HG03025 (cell line): Measurements from ENCODE around the gene KPTN.

Experiments
- ATAC-seq: cut with Tn5 transposase; IDR thresholded peaks from one replicate; pipeline ENCODE4 v1.9.1; 2021; ENCODE audit warnings: mild to moderate bottlenecking, moderate library complexity; ENCODE audit not compliant: unreplicated experiment, low FRiP score

Gene KPTN

DNA sequence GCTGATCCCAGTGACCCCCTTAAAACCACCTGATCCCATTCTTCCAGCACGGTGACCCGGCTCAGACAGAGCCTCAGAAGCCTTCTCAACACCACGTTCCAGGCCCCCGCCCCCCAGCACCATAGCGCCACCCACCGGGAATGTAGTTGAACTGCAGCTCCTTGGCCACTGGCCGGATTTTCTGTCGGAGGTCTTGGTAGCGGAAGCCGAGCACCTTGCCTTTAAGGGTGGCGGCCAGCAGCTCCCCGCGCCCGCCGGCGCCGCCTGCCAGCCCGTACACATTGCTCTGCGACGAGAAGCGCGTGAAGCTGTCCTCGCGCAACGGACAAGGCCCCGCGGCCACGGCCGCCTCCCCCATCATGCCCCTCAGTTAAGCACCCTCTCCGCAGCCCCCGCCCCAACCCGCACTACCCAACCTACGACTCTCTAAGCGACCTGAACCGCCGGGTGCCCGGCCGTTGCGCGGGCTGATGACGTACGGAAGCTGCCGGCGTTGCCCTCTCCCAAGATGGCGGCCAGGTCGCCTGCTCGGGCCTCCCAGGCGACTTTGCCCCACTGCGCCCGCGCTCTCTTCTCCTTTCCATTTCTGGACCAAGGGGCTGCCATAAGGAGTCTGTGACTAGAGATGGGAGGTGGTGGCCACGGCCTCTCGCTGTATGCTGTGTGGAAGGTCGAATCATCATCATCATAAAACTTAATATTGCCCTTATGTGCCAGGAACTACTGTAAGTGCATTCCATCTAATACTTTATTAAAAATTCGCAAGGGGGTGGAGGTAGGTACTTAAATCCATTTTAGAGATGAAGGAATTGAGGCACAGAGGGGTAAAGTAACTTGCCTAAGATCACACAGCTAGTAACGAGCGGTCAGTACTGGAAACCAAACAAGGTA, at the start of gene KPTN:
TSS of gene KPTN (minus strand) at position 420 of the 891 bp plus-strand sequence. CDS start at position 361, 59 bp downstream.
- ATAC-seq = peak; percentile 54

DNA sequence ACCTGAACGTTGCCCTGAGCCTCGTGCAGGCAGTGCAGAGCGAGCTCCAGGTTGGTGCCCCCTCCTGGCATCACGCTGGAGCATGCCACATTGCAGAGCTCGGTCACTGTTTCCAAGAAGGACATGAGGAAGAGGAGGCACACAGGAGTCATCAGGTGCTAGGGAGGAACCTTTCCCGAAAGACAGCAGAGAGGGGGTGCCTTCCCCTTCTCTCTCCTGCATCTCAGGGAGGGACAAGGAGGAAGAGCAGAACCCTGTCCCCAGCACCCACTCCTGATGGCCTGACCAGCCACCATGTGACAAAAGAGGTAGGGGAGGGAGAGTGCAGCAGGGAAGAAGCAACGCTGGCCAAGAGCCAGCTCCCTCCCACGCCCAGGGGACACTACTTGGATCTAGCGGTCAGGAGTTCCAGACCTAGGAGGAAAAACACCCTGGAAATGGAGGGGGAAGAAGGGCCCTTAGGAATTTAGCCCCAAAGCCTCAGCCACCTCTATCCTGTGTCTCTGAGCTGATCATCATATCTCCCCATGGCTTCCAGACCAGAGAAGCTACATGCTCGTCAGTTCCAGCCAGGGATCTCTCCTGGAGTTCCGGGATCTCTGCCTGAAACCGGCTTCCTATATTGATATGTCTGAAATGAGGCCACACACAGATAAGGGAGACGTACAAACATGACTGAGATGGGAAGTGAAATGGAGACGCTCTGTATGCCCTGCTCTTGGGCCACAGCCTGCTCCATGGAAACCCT, 47.8 kb upstream of the KPTN start:
- ATAC-seq = no peak

DNA sequence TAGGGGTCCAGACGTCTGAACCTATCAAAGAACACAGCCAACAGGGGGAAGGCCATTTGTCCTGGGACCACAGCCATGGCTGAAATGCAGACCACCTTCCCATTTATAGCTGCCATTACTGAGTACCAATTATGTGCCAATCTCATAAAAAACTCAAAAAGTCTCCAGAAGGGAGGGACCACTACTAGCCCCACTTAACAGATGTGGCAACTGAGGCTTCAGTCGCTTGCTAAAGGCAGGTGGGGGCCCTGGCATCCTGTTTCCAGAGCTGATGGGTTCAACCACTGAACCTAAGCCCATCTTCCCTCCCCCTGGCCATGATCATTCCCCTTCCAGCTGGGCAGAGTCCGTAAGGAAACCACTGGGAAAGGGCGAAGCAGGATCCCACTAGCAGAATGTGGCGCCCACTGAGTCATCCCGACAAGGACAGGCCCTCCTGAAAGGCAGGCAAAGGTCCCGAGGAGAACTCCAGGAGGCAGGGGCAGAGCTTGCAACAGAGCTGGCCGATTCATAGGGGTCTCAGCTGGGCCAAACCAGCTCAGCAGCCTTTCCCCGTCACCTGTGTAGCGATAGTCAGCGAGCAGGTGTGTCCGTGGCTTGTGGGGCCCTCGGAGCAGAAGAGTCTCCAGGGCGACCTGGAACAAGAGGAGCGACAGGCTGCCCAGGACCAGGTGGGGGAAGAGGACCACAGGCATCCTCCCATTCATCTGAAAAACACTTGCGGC, 45.2 kb upstream of the KPTN start:
- no peak for ATAC-seq

DNA sequence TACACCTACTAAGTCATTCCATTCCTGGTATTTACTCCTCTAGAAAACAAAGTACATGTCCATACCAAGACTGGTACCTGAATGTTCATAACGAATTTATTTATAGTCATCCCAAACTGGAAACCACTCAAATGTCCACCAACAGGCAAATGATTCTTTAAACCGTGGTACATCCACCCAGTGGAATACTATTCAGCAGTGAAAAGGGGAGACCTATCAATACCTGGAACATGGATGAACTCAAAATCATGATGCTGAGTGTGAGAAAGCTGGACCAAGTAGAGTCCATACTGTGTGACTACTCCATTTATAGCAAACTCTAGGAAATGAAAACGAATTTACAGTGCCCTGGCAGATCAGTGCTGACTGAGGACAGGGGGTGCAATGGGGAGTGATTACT, 42.8 kb upstream of the KPTN start:
- no peak for ATAC-seq

DNA sequence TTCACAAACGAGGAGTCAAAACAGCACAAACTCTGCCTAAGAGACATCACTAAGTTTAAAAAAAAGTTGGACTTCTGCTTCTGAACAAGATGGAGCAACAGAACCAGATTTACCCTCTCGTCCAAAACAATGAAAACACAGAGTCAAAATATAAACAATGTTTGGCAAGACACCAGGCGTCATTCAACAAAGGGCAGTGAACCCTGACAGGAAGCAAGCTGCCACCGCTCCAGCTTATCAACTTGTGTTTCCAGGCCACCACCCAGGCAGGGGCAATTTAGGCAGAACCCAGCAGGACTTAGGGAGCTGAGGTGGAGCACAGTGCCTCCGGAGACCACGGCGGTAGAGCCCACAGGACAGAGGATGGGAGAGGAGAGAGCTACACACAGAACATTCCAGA, 39.5 kb upstream of the KPTN start:
- ATAC-seq = no peak

DNA sequence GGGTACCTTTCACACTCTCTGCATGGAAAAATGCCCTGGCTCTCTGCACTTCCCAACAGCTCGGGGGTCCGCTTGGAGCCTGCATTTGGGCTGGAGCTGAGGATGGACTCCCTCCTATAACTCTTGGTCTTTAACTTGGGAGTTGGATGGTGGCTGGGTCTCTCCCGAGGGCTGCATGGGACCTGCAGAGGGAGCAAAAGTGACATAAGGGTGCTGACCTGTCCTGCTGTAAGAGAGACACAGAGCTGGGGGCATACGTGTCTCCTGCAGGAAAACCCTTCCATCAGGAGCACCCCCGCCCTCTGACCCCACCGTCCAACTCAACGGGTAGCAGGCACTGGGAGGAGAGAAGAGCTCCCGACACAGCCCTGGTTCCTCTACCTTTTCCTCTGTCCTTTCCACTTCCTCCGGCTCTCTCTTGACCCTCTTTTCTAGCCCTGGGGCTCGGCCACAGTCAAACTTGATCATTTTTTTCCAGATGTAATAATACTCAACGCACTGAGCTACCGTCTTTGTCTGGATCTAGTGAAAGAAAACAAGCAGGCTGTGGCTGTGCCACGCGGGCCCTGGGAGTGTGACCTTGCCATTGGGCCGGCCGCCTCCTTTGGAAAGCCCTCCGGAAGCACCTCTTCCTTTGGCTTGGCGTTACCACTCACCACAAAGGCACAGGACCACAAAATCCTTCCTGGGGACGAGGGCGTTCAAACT, 37.6 kb upstream of the KPTN start:
- no peak for ATAC-seq

DNA sequence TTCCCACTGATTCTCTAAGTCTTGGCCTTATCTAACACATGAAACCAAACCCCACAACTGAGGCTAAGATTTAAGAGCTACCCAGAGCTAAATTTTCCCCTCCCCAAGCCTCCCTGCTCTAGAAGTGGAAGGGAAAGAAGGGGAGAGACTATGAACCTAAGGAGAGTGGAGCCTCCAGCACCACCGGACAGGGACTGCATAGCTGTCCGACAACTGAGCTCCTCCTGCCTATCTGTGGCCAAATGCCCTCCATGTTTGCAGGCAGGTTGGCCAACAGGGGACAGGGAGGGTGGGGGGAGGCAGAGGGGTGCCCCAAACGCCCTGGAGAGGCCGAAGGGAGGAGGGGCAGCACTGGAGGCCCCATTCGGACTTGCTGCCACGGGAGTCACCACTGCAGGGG, 36.8 kb upstream of the KPTN start:
- ATAC-seq = no peak

DNA sequence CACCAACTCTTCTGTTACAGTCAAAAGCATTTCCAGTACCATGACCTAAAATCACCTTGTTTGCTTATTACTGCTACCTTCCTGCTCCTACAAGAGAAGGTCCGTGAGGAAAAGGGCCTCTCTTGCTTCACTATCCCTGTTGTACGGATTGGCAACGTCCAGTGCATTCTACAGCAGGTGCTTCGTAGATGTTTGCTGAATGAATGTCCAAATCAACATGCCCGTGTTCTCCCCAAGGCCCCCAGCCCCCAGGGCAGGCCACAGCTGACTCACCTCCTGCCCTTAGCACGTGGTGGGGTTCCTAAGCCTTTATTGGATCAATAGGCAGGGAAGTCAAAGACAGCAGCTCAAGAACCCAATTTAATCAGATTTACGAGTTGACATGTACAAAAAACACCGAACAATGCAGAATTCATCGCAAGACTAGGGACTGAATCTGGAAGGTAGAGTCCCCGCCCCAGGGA, 36.4 kb upstream of the KPTN start:
- ATAC-seq = no peak

DNA sequence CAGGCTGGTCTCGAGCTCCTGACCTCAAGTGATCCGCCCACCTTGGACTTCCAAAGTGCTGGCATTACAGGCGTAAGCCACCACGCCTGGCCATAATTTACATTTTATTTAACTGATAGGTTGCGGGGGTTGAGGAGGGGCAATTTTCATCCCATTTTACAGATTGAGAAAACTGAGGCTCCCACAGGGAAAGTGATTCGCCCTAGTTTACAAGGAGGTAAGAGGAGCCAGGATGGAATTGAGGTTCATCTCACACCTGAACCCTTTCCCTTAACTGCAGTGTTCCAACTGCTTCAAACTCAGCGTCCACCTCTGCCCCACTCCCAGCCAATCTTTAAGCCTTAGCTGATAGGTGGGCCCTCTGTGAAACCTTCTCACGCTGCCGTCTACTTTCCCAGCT, 34.8 kb upstream of the KPTN start:
- no peak for ATAC-seq

DNA sequence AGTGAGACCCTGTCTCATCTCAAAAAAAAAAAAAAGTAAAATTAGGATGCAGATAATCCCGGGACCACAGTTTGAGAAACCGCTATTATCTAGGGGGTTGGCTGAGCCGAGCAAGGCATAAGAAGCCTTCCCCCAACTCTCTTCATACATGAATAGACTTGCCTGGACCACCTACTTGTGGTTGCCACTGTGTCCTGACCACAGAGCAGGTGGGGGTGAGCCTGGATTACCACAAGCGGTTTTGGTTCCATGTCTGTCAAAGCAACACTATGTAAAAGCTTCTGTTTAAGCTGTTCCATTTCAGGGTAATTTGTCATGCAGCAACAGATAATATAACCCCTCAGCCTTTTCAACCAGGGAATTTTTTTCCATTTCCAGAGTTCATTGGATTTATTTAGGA, 34.1 kb upstream of the KPTN start:
- ATAC-seq = no peak

DNA sequence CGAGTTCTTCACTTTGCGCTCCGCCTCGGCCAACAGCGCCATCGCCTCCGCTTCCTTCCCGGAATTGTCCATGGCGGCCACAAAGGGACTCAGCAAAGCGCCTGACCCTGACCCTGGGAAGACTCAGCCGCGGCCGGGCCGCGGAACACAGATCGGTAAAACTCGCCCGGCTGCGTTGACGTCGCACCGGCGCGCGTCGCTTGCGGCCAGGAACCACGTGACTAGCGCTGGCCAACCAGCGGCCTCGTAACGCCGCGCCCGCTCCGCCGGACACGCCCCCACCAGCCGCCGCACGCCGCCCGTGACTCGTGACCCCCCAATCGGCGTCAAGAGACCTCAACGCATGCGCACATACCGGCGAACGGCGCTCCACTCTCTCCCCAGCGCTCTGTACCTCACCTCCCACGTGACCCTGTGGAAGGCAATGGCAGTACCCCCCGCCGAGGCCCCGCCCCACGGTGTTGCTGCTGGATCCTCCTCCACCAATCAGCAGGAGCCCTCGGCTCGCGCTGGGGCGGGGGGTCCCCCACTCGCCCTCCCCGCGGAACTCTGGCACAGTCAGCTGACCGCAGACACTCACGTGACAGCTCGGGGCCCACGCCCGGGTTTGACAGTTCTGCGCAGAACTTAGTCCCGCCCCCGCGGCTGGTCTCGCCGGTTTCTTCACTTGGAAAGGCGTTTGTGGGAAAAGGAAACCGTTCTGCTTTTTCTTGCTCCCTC, 31.0 kb upstream of the KPTN start, which contains the start of gene NAPA:
TSS of gene NAPA (minus strand) at position 195 of the 720 bp plus-strand sequence. CDS start at position 72, 123 bp downstream.
- peak; percentile 79 for ATAC-seq

DNA sequence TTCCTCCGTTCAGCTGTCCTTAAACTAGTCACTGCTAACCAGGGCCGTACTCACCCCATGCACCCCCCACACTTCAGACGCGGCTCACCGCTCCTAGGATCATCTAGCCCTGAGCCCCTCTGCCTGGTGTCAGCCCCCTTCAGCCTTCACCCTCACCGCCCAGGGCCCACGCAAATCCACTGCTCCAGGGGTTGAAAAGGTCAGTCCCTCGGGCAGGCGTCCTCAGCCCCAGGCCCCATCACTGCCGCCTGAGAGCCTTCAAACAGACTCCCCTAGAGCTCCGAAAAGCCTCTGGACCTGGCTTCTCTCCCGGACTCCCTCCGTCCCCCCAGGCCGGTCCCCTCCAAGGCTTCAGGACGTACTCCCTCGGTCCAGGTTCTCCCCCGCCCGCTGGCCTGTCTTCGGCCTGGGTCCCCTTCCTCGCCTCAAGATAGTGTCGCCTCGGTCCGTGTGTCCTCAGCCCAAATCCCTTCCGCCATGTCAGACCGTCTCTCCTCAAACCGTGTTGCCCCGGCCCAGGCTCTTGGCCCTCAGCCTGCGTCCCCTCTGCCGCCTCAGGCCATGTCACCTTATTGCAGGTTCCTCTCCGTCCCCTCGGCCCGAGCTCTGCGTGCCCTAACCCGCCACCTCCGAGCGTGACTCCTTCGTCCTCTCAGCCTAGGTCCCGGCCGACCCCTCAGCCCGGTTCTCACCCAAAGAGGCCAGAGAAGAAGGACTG, 30.3 kb upstream of the KPTN start:
- no peak for ATAC-seq

DNA sequence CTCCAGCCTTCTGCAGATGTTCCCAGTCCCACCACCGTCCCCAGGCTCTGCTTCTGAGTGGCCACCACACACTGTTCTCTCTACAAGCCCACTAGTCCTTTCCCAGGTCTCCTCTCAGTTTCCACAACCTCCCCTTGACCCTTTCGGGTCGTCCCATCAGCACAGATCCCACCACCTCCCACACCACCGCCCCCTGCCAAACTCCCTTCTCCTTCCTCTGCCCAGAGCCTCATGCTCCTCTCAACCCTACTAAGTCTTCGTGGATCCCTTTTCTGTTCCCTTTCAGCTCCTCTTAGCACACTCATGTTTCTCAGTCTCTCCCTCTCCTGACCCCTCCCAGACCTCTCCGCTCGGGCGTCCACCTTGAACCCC, 28.9 kb upstream of the KPTN start:
- ATAC-seq = no peak

DNA sequence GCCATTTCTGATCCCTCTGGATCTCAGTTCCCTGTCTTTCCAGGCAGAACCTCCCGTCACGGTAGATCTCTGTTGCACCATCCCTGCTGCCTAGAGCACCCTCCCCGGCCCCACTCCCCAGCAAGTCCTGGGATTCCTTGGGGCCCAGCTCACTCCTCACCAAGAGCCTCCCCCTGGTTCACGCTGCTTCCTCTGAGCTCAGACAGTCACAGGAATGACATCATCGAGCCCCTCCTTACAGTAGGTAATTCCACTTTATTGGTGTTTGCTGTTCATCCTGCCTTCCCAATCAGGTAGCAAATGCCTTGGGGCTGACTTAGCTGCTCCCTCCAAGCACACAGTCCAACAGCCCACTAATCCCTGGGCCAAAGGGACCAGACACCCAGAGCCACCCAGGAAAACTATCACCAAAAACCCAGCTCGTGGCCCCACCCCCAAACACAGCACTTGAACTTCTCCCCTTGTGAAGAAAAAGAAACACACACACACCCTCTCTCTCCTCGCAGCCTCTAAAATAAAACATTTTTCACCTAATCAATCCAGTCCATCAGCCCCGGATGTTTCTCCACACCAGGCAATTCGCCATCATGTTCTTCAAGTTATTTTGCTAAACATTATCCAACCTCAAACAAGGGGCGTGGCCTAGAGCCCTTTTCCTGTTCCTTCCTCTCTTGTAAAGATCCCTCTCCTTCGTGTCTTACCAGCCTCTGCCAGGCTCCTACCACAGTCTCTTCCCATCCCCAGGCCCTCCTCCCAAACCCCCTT, 28.3 kb upstream of the KPTN start:
- no peak for ATAC-seq

DNA sequence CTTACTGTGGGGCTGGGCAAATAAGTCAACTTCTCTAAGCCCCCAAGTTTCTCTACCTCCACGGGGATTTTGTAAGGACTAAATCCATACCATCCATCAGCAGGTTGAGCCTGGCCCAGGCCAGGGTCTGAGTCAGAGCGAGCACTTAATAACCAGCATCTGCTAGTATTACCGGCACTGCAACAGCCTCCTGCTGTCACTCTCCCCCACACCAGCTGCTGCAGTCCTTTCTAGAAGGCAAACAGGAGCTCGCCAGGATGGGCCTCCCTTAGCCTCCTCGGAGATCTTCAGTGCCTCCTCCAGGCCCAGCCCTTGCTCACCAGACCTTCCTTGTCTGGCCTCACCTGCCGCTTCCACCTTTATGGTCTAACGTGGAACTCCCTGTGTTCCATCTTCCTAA, 27.7 kb upstream of the KPTN start:
- no peak for ATAC-seq

DNA sequence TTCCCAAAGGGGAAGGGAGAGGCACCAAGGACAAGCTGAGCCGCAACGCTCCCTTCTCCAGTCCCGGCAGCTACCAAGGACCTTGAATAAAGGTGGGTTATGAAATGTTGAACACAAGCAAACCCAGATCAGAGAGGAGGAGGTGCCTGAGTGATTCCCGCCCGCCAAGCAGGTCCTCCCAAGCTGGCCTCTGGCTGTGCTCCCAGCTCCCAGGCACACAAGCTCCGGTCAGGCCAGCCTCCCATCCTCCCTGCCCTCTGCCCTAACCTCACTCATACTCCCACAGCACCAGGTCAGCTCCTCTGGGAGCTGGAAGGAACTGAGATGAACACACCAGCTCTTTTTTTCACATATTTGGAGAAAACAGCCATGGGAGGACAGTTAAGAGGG, 27.1 kb upstream of the KPTN start:
- ATAC-seq = no peak

DNA sequence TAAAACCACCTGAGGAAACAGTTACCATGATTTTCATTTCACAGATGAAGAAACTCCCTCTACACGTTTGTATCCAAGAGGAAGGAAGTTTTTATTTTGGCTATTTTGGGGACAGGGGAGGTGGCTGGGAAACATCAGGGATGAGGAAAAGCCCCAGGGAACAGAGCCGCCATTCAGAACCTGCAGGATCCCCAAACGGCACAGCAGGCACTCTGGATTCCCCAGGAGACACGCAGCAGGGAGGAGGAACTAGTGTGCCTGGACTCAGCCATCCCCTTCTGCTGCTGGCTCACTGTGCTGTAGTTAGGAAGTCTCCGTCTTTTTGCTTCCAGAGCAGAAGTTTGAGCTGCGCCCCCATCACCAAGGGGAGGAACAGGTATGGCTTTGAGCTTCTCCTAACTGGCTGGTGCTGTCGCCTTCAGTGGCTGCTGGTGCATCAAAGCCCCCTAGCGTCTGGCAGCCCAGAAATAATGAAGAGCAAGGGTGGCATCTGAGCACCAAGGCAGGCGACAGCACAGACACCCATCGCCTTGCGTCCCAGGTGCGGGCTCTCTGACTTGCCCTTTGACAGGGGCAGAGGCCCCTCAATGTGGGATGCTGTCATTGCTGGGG, 26.6 kb upstream of the KPTN start:
- no peak for ATAC-seq

DNA sequence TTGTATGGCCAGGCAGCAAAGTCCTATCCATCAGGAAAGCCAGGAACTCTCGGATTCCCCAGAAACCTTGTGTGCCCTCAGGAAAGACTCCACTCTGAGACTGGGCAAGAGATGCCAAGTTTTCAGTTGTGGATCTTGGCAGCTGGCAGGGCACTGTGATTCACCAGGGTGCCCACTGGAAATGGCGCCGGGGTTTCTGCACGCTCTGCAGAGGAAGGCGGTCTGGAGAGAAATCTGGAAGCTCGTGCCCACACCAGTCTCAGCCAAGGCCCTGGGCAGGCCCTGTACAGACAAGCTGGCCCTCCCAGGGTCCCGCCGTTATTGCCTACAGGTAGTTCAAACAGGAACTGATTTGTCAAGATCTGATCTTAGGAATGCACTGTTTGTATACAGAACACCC, 26.0 kb upstream of the KPTN start:
- no peak for ATAC-seq
